Skeletal muscle cell (primary cell): ENCODE measurements around the gene PSME3.

Experiments
- DNase-seq: peaks from one replicate; pipeline ENCODE4 v3.0.0-alpha.2; 2010; ENCODE audit warnings: low read depth
- H3K4me3 ChIP-seq: 2 replicates; pipeline ENCODE4 v1.5.1; 2011; ENCODE audit warnings: low read depth, mild to moderate bottlenecking, control low read depth, low read length, moderate library complexity

Gene PSME3

GRCh38 chr17:42814633-42815399 lies 18.4 kb upstream of the PSME3 start:
- no peak overlapping the region for H3K4me3 ChIP-seq
- DNase-seq: peak; percentile 93

GRCh38 chr17:42817866-42818265 lies 15.3 kb upstream of the PSME3 start:
- H3K4me3 ChIP-seq: no peak overlapping the region
- DNase-seq: no peak

- peak; percentile 61 for DNase-seq
Measured at GRCh38 chr17:42818379-42818778, 14.8 kb upstream of the PSME3 start.

GRCh38 chr17:42819939-42820535 lies 13.2 kb upstream of the PSME3 start:
- no peak for DNase-seq
- no peak overlapping the region for H3K4me3 ChIP-seq

More at GRCh38 chr17:42818379-42818778, 14.8 kb upstream of the PSME3 start:
- H3K4me3 ChIP-seq: no peak overlapping the region

GRCh38 chr17:42821176-42821575 lies 12.0 kb upstream of the PSME3 start:
- no peak overlapping the region for H3K4me3 ChIP-seq
- DNase-seq: no peak

GRCh38 chr17:42827472-42827871 lies 5.7 kb upstream of the PSME3 start:
- no peak for DNase-seq
- H3K4me3 ChIP-seq: no peak overlapping the region

GRCh38 chr17:42830971-42831370 lies 2.2 kb upstream of the PSME3 start:
- no peak for DNase-seq
- H3K4me3 ChIP-seq: no peak overlapping the region

GRCh38 chr17:42832213-42832933 lies 824 bp upstream of the PSME3 start:
- no peak for DNase-seq
- peak overlapping the region; percentile 99 for H3K4me3 ChIP-seq

- DNase-seq: no peak
- peak overlapping the region; percentile 99 for H3K4me3 ChIP-seq
Measured at GRCh38 chr17:42833767-42834422, 698 bp downstream of the PSME3 start.

GRCh38 chr17:42835732-42836131 lies 2.5 kb downstream of the PSME3 start:
- H3K4me3 ChIP-seq: no peak overlapping the region
- DNase-seq: no peak

- no peak overlapping the region for H3K4me3 ChIP-seq
- DNase-seq: no peak
Measured at GRCh38 chr17:42841975-42842685, 8.9 kb downstream of the PSME3 start.

- no peak overlapping the region for H3K4me3 ChIP-seq
Measured at GRCh38 chr17:42843358-42843934, 10.2 kb downstream of the PSME3 start.

GRCh38 chr17:42844271-42844670 lies 11.1 kb downstream of the PSME3 start, which contains the start of gene AOC2:
TSS of gene AOC2 (plus strand) at chr17:42844580. CDS start at chr17:42844627, 47 bp downstream.
- DNase-seq: no peak
- H3K4me3 ChIP-seq: no peak within 1 kb of the TSS

More at GRCh38 chr17:42843358-42843934, 10.2 kb downstream of the PSME3 start:
- peak; percentile 26 for DNase-seq

GRCh38 chr17:42844761-42845555 lies 11.8 kb downstream of the PSME3 start:
- DNase-seq: no peak
- no peak overlapping the region for H3K4me3 ChIP-seq

- DNase-seq: no peak
- no peak overlapping the region for H3K4me3 ChIP-seq
Measured at GRCh38 chr17:42845556-42845917, 12.3 kb downstream of the PSME3 start.

GRCh38 chr17:42845918-42846593 lies 12.9 kb downstream of the PSME3 start:
- H3K4me3 ChIP-seq: no peak overlapping the region
- no peak for DNase-seq

- peak; percentile 18 for DNase-seq
Measured at GRCh38 chr17:42846594-42847280, 13.5 kb downstream of the PSME3 start.

More at GRCh38 chr17:42846594-42847280, 13.5 kb downstream of the PSME3 start:
- H3K4me3 ChIP-seq: no peak overlapping the region
